HepG2 (cell line): ENCODE measurements around the gene CASP4. TPM values are rescaled to one million over a fixed set of nuclear protein-coding genes. Genes with fewer than 3 reads are reported as not detected.

Experiments
- ATAC-seq: fragments of 200-7000 bp; cut with Tn5 transposase; 3 replicates; pipeline ENCODE4 v1.9.1; 2020; ENCODE audit warnings: mild to moderate bottlenecking, moderate library complexity
- BruUV-seq: library from RNA; stranded (reverse); fragments of 400-500 nt; replicated peaks from 2 replicates; lab custom pipeline; 2021; lab: Mats Ljungman, UMichigan
- CTCF ChIA-PET: fragments of 300-600 bp; formaldehyde crosslinking; extraction: SDS; loops from one replicate; lab custom pipeline; 2021; ENCODE audit warnings: low total read pairs, inconsistent platforms, low intra/inter-chr PET ratio; lab: Yijun Ruan, JAX
- POLR2A ChIA-PET: fragments of 350-600 bp; sonication (Branson Sonifier 250); formaldehyde crosslinking; loops from one replicate; lab custom pipeline; 2020; ENCODE audit warnings: antibody characterized with exemption, inconsistent platforms; lab: Yijun Ruan, JAX
- DNase-seq: peaks from one replicate; pipeline ENCODE4 v3.0.0-alpha.2; 2015; ENCODE audit warnings: low spot score
- FAIRE-seq: peaks from 3 replicates; lab custom pipeline; 2011; peaks lifted over from hg19 to GRCh38; lab: Jason Lieb, UNC
- H2AFZ ChIP-seq: one replicate; pipeline ENCODE4 v1.6.1; 2011; ENCODE audit warnings: low read length, inconsistent platforms
- H3K27ac ChIP-seq: fragments of 300-600 bp; 3 replicates; pipeline ENCODE4 v1.8.0; 2011; ENCODE audit warnings: mixed run types, mild to moderate bottlenecking, mixed read lengths, low read length, inconsistent platforms; ENCODE audit not compliant: insufficient read depth; ENCODE audit errors: extremely low read length
- H3K27me3 ChIP-seq, 2 experiments: fragments of 200-600 bp in 1 of 2; 2 replicates in 1 of 2; 3 replicates in 1 of 2; pipeline versions ENCODE4 v1.6.0 to v1.8.0; 2011; ENCODE audit warnings: low read length in 2 of 2, mild to moderate bottlenecking in 2 of 2, moderate library complexity in 2 of 2, inconsistent platforms in 1 of 2; ENCODE audit not compliant: insufficient read depth in 2 of 2, control insufficient read depth in 1 of 2
- H3K36me3 ChIP-seq, 2 experiments: fragments of 200-600 bp in 1 of 2; replicated peaks in 1 of 2; 2 replicates in 1 of 2; 3 replicates in 1 of 2; pipeline versions ENCODE4 v1.5.1 to v1.8.0; 2011; ENCODE audit warnings: low read length in 2 of 2, inconsistent platforms in 1 of 2; ENCODE audit not compliant: insufficient read depth in 2 of 2, control insufficient read depth in 1 of 2
- H3K4me1 ChIP-seq: 2 replicates; pipeline ENCODE4 v1.5.1; 2012; ENCODE audit warnings: low read length, inconsistent platforms; ENCODE audit not compliant: insufficient read depth
- H3K4me2 ChIP-seq: 2 replicates; pipeline ENCODE4 v1.6.0; 2011; ENCODE audit warnings: low read depth, low read length, inconsistent platforms
- H3K4me3 ChIP-seq, 3 experiments: fragments of 200-600 bp in 1 of 3; sonication (generic), shearing (Covaris generic) in 1 of 3; replicated peaks in 1 of 3; 2 replicates each; pipeline ENCODE4 v1.5.1; 2011 to 2016; ENCODE audit warnings: low read length in 3 of 3, inconsistent platforms in 2 of 3, low read depth in 2 of 3, mild to moderate bottlenecking in 2 of 3, control low read depth in 1 of 3, mixed read lengths in 1 of 3; ENCODE audit not compliant: insufficient read depth in 1 of 3
- H3K79me2 ChIP-seq: one replicate; pipeline ENCODE4 v1.6.1; 2011; ENCODE audit warnings: low read length, inconsistent platforms; ENCODE audit not compliant: insufficient read depth
- H3K9ac ChIP-seq: 2 replicates; pipeline ENCODE4 v1.6.0; 2011; ENCODE audit warnings: mild to moderate bottlenecking, low read depth, low read length, inconsistent platforms; ENCODE audit not compliant: insufficient read depth
- H3K9me3 ChIP-seq: 2 replicates; pipeline ENCODE4 v1.5.1; 2012; ENCODE audit warnings: mild to moderate bottlenecking, low read length
- H4K20me1 ChIP-seq: 2 replicates; pipeline ENCODE4 v1.6.0; 2011; ENCODE audit warnings: inconsistent platforms, mild to moderate bottlenecking, low read length, moderate library complexity; ENCODE audit not compliant: insufficient read depth
- ASH2L ChIP-seq: fragments of 300-600, 200-600 bp; sonication (generic); IDR thresholded peaks from 2 replicates; pipeline ENCODE4 v1.7.0; 2017; ENCODE audit warnings: low read depth, mild to moderate bottlenecking, moderate library complexity, mixed read lengths, low read length; ENCODE audit not compliant: insufficient read length
- ATF4 ChIP-seq, 2 experiments: fragments of 450-650 bp in 1 of 2; sonication (generic) in 1 of 2; formaldehyde crosslinking; IDR thresholded peaks; 2 replicates each; pipeline versions ENCODE4 v1.5.0 to v1.8.0; 2020 to 2022; ENCODE audit warnings: mild to moderate bottlenecking in 1 of 2, missing genetic modification reagents in 1 of 2
- DBP ChIP-seq: sonication (generic); formaldehyde crosslinking; IDR thresholded peaks from 2 replicates; pipeline ENCODE4 v1.4.0; 2020; ENCODE audit warnings: missing genetic modification reagents; ENCODE audit errors: not compliant biosample characterization
- GPN1 ChIP-seq: sonication (generic); formaldehyde crosslinking; IDR thresholded peaks from 2 replicates; pipeline ENCODE4 v1.5.1; 2020; ENCODE audit warnings: missing genetic modification reagents, borderline replicate concordance
- PHF5A ChIP-seq: IDR thresholded peaks from one replicate; pipeline ENCODE4 v1.6.1; 2018; ENCODE audit warnings: low read depth, missing genetic modification reagents; ENCODE audit not compliant: unreplicated experiment
- RARG ChIP-seq: sonication (generic); formaldehyde crosslinking; IDR thresholded peaks from 2 replicates; pipeline ENCODE4 v1.4.0; 2020; ENCODE audit warnings: low read depth, mild to moderate bottlenecking, missing genetic modification reagents
- REPIN1 ChIP-seq: sonication (generic); formaldehyde crosslinking; IDR thresholded peaks from 2 replicates; pipeline ENCODE4 v1.8.0; 2022; ENCODE audit warnings: missing genetic modification reagents, low read depth, mild to moderate bottlenecking, borderline replicate concordance
- SIN3A ChIP-seq: IDR thresholded peaks from 2 replicates; pipeline ENCODE4 v1.6.1; 2011; ENCODE audit warnings: low read depth, mild to moderate bottlenecking, control low read depth, low read length, borderline replicate concordance
- ZNF12 ChIP-seq: sonication (generic); formaldehyde crosslinking; IDR thresholded peaks from 2 replicates; pipeline ENCODE4 v1.5.0; 2020; ENCODE audit warnings: missing genetic modification reagents
- ZNF577 ChIP-seq: sonication (generic); formaldehyde crosslinking; IDR thresholded peaks from 2 replicates; pipeline ENCODE4 v1.4.0; 2020; ENCODE audit warnings: mild to moderate bottlenecking, low read depth, missing genetic modification reagents, borderline replicate concordance
- WGBS: methylation state at CpG from one replicate; pipeline ENCODE4 v1.1.6; 2017; ENCODE audit warnings: low lambda C conversion rate; 5-methylcytosine and 5-hydroxymethylcytosine counted together
- in situ Hi-C: cut with HindIII; loops from 2 replicates; pipeline ENCODE4 v1.10.0; 2017; ENCODE audit warnings: low pct_unique_long_range_greater_than_20kb; ENCODE audit not compliant: extremely low pct_ligation_motif_present
- intact Hi-C: fragments of 100-400 bp; cut with micrococcal nuclease; formaldehyde crosslinking; loops from one replicate; pipeline ENCODE4 v1.10.0; 2022; ENCODE audit not compliant: unreplicated experiment
- polyA plus RNA-seq, 8 experiments: library from polyadenylated mRNA; depleted of rRNA in 3 of 8; stranded (reverse) in 7 of 8; unstranded in 1 of 8; fragments of >200 nt; fragmentation: Illumina TruSeq in 4 of 8; extraction: Trizol in 4 of 8; gene quantifications; 2 replicates each; pipeline versions ENCODE4 v1.2.1 to v1.2.3, GENCODE V29; 2011 to 2016; ENCODE audit warnings: low read depth in 4 of 8, missing spikeins in 1 of 8, mixed read lengths in 1 of 8; ENCODE audit not compliant: insufficient read depth in 1 of 8
- total RNA-seq, 5 experiments: library from RNA; depleted of rRNA; stranded (reverse); fragments of >200 nt; fragmentation: Illumina TruSeq; extraction: Trizol; gene quantifications; 2 replicates each; pipeline ENCODE4 v1.2.3, GENCODE V29; 2016; ENCODE audit warnings: low read depth in 1 of 5

The CASP4 gene
- total and polyA plus RNA-seq, 2 of the 13 experiments (the other 11 are each of a cell fraction or from before 2014, with no cell fraction given), result 56.4 to 69.8 TPM

- in situ Hi-C loops, result no loop called here
- H3K27ac ChIP-seq, result no peak overlapping the region
- H2AFZ ChIP-seq, result no peak overlapping the region
- H3K4me2 ChIP-seq, result no peak overlapping the region
- FAIRE-seq, result no peak
- intact Hi-C loops, result no loop called here
- POLR2A ChIA-PET, result no interaction called here
- H4K20me1 ChIP-seq, result no peaks in the 10 kb centered on the region
- BruUV-seq, result no TSS peak
- H3K36me3 ChIP-seq, result no peaks in the 10 kb centered on the region
- peaks cover 29% of the 10 kb centered on the region for H3K4me1 ChIP-seq
- no peak for DNase-seq
- no peak for TF ChIP-seq REPIN1 (CRISPR knock-in tag)
- H3K9me3 ChIP-seq, result no peaks in the 10 kb centered on the region
- H3K27me3 ChIP-seq, result no peaks in the 10 kb centered on the region; a peak in 1 of 5 replicates
- ATAC-seq, result no peak
- no peak overlapping the region for H3K4me3 ChIP-seq
- CTCF ChIA-PET, result no interaction called here
- H3K9ac ChIP-seq, result no peak overlapping the region
- H3K79me2 ChIP-seq, result peaks cover 8% of the 10 kb centered on the region
Observed at GRCh38 chr11:104970756-104971155, 2.4 kb upstream of the CASP4 start.

- in situ Hi-C loops (no loop called here), intact Hi-C loops (loop anchor here (2.0 kb wide), 3 partner anchors 36 to 234 kb away; no protein-coding TSS in a partner anchor)
- peaks cover 8% of the 10 kb centered on the region for H3K79me2 ChIP-seq
- DNase-seq (peak; percentile 50), FAIRE-seq (no peak), ATAC-seq (peak; percentile 93)
- H3K27me3 ChIP-seq, result no peaks in the 10 kb centered on the region; a peak in 1 of 5 replicates
- BruUV-seq, result no TSS peak
- POLR2A ChIA-PET, result interaction anchor here (0.9 to 2.5 kb wide), 10 partner anchors 10 to 233 kb away, joined by 3 to 9 read pairs (median 4); no protein-coding TSS in a partner anchor
- CTCF ChIA-PET, result no interaction called here
- H4K20me1 ChIP-seq, result no peaks in the 10 kb centered on the region
- peak overlapping the region; percentile 92 for H2AFZ ChIP-seq
- H3K4me3 ChIP-seq, result peak overlapping the region; percentile 67 to 84 (median 78)
- H3K36me3 ChIP-seq, result no peaks in the 10 kb centered on the region
- peaks cover 33% of the 10 kb centered on the region for H3K4me1 ChIP-seq
- 0 out of 2 replicates have a peak, but pooled peaks cover 6% of the 10 kb centered on the region for H3K9me3 ChIP-seq
- peak overlapping the region; percentile 79 for H3K9ac ChIP-seq
- H3K4me2 ChIP-seq, result peak overlapping the region; percentile 76
- 0% methylated on average over 6 of the region's 16 CpGs for WGBS
- peak overlapping the region; percentile 72 for H3K27ac ChIP-seq
- peak; percentile 40 for TF ChIP-seq ASH2L
- 0 out of 4 replicates have a peak, but pooled peaks of 1 of the 2 experiments have one; percentile 3 for TF ChIP-seq ATF4 (CRISPR knock-in tag; IDR thresholded peaks at IDR 0.05)
- no peak for TF ChIP-seq PHF5A (CRISPR knock-in tag)
- TF ChIP-seq SIN3A, result 0 out of 2 replicates have a peak, but pooled peaks have one; percentile 45
- TF ChIP-seq ZNF577 (CRISPR knock-in tag), result no peak
- no peak for TF ChIP-seq DBP (CRISPR knock-in tag)
- 0 out of 2 replicates have a peak, but pooled peaks have one; percentile 12 for TF ChIP-seq ZNF12 (CRISPR knock-in tag)
- TF ChIP-seq GPN1 (CRISPR knock-in tag), result no peak
- no peak for TF ChIP-seq RARG (CRISPR knock-in tag)
Observed at GRCh38 chr11:104968856-104969776, 742 bp upstream of the CASP4 start.
